Measurements from ENCODE around the gene DNAJB6.

DNAJB6 gene

GRCh38 chr7:157431173-157431950, 94.6 kb downstream of the DNAJB6 start:
- no peak for DNase-seq

DNA sequence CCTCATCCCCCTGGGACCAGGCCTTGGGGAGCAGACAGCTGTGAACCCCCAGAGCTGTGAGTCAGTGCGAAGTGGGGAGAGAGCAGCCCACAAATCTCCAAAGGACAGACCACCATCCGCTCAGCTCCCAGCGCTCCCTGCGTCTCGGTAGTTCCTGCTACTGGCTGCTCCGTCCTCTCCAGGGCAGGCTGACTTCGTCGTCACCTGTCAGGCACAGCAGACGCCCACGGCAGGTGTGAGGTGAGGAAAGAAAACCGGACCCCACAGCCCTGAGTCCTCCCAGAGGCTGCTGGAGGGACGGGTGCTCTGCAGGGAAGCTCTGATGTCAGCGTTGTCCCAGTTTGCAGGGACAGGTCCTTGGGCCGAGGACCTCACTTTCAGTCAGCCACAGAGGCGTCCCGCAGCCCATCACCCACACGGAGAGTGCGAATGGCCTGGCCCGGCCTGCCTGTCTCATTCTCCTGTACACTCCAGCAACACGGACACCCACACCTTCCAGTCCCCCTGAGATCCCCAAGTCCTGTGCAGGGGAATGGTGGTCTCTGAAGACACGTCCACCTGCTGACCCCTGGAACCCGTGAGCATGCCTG, 95.2 kb downstream of the DNAJB6 start:
- no peak for DNase-seq

GRCh38 chr7:157432541-157432956, 95.7 kb downstream of the DNAJB6 start:
- DNase-seq, result no peak

DNA sequence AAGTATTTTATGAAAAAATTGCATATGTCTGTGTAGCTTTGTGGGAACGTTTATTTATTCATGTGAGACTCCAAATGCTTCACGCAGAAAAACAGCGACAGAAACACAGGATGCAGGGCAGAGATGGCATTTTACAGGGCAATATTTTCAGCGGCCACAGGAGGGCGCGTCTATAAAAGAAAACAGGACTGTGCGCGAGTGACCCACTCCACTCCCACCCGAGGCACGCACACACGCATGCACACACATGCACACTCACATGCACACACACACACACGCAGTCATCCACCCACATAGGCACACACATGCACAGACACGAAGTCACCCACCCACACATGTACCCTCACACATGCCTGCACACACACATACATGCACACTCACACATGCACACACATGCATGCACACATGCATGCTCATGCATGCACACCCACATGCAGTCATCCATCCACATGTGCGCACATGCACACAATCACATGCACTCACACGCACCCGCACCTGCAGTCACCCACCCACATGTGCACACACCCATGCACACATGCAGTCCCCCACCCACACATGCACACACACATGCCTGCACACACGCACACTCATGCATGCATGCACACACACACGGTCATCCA, 96.3 kb downstream of the DNAJB6 start:
- peak; percentile 67 for DNase-seq

DNA sequence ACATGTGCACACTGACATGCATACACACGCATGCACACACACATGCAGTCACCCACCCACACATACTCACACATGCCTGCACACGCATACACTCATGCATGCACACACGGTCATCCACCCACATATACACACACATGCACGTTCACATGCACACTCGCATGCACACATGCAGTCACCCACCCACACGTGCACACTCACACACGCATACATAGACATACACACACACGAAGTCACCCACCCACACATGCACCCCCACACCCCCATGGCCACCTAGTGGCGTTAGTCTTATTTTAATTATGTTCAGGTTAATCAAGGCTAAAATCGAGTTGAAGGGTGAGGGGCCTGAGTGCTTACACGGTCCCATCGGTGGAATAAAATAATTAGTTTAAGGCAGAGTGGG, 96.8 kb downstream of the DNAJB6 start:
- DNase-seq, result no peak

- DNase-seq, result no peak
These were observed 97.4 kb downstream of the DNAJB6 start for GRCh38 chr7:157434231-157434630.

DNA sequence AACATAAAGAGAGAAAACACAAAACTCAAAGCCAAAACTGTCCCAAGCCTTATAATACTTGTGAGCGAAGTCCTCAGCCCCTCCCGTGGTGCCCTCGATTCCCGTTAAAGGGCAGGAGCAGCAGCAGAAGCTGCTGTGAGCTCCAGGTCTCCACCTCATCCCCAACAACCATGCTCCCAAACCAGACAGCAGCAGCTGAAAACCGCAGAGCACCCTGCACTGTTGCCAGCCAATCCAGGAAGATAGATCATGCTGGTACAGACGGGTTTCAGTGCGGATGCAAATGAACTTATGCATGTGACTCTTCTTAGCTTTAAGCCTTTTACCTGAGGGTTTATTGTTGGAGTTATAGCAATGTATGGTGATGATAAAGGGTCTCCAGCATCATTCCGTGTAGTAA, 97.9 kb downstream of the DNAJB6 start:
- no peak for DNase-seq

- no peak for DNase-seq
These were observed 99.3 kb downstream of the DNAJB6 start for GRCh38 chr7:157436076-157436475.

DNA sequence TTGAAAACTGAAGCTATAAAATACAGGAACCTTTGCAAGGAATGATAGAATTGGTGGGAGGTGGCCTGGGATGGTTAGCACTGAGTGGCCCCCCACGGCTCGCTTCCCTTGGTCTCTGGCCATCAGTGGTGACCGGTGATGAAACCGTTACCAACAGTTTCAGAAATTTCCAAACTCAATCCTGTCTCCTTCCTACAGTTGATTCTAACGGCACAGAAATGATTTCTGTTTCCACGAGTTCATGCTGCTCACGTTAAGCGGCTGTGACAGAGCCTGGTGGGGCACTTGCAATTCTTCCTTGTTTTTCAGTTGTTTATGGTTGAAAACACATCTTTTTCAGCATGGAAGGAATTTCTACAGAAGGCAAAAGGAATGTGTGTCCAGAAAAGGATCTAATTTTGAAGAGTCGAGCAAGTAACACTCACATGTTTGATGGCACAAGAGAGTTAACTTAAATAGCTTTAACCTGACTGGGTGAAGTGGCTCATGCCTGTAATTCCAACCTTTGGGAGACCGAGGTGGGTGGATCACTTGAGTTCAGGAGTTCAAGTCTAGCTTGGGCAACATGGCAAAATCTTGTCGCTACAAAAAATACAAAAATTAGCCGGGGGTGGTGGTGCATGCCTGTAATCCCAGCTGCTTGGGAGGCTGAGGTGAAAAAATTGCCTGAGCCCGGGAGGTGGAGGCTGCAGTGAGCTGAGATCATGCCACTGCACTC, 100.1 kb downstream of the DNAJB6 start:
- DNase-seq, result no peak

DNA sequence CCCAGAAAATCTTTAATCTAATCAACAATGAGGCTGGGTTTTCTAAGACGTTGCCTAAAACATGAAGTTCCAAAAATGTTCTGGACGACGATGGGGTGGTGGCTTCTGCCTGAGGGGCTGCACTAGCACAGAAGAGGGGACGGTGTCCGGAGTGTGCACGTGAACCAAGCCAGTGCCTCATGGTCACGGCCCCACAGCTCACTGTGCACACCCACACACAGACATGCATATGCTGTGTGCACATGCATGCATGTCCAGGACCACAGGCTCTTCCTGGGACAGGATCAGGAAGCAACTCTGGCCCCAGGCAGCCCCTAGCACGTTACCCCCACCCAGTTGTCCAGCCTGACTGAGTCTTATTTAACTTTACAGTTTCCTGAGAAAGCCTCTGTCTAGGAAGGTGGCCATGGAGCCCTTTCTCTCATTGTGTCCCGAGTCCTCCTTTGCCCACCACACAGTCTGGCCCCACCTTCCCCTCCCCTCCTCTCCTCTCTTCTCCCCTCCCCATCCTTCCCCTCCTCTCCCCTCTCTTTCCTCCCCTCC, 100.8 kb downstream of the DNAJB6 start:
- no peak for DNase-seq

DNA sequence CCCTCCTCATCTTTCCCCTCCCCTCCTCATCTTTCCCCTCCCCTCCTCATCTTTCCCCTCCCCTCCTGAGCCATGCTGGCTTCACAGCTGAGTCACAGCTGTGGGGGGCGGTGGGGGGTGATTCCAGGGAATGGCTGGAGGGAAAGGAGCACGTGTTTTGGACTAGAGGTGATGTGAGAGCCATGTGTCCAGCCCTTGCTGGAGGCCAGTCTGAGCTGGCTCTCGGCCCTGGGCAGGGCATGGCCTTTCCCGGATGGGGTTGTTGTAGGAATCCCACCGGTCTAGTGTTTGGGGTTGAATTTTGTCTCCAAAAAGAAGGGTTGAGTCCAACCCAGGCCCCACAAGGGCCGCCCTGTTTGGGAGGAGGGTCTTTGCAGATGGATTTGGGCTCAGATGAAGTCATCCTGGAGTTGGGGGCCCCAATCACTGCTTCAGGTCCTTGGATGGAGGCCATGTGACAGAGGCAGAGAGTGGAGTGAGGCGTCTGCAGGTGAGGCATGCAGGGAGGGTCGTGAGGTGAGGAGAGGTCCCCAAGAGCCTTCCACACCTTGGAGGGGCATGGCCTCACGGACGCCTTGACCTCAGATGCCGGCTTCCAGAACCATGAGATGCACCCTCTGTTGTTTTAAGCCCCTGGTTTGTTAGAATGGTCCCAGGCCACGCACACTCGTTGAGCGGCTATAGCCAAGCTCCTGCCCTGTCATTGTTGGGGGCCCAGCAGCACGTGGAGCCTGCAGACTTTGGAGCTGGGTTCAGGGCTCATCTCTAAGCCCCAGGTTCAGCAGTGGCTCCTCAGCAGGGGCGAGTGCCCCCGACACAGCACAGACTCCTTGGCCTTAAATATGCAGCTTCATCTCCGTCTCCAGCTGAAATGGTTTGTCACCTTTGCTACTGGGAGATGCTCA, 101.6 kb downstream of the DNAJB6 start:
- DNase-seq, result no peak

- DNase-seq, result no peak
These were observed 102.3 kb downstream of the DNAJB6 start for GRCh38 chr7:157439149-157439548.

DNA sequence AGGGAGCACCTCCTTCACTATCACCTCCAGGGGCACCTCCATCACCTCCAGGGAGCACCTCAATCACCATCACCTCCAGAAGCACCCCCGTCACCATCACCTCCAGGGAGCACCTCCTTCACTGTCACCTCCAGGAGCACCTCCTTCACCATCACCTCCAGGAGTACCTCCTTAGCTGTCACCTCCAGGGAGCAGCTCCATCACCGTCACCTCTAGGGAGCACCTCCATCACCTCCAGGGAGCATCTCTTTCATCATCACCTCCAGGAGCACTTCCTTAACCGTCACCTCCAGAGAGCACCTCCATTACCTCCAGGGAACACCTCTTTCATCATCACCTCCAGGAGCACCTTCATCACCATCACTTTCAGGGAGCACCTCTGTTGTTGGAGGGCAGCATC, 103.0 kb downstream of the DNAJB6 start:
- DNase-seq, result no peak

DNA sequence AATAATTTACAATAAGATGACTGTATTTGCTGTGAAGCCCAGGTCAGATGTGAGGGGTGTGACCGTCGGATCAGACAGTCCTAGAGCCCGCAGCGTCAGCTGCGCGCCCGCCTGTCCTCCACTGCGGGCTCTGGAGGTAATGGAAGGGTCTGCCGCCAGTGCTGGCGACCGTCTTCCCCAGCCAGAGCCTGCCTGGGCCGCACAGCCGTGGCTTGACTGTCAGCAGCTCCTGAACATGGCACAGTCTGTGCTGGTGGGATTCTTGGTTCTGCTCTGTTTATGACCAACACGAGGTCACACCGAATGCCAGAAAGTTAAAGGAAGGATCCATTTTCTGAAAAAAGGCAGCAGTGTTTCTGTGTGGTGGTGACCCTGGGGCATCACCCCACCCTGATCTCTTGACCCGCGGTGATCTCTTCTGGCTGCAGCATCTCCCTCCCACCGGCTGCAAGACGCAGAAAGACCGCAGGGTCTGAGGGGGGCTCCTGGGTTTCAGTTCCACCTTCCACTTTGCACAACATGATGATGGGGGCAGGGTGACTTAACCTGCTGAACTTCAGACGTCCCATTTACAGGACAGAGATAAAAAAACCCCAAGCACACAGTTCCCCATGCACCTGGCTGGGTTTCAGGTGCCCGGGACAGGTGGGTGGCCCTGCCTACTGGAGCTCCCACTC, 103.7 kb downstream of the DNAJB6 start:
- DNase-seq, result no peak

DNA sequence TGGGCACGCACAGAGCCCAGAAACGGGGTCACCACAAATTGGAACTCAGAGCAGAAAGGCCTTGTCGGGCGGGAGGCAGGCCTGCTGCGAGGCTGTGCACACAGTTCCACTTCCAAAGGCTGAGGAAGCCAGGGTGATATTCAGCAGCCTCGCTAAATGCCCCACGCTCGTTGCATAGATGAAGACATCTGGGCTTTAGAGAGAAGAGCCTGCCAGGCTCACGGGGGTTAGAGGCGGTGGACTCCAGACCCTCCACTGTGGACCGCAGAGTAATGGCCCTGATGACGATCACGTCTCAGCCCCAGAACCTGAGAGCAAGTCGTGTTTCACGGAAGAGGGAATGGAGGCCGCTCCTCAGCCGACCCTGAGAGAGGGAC, 104.2 kb downstream of the DNAJB6 start:
- no peak for DNase-seq

DNA sequence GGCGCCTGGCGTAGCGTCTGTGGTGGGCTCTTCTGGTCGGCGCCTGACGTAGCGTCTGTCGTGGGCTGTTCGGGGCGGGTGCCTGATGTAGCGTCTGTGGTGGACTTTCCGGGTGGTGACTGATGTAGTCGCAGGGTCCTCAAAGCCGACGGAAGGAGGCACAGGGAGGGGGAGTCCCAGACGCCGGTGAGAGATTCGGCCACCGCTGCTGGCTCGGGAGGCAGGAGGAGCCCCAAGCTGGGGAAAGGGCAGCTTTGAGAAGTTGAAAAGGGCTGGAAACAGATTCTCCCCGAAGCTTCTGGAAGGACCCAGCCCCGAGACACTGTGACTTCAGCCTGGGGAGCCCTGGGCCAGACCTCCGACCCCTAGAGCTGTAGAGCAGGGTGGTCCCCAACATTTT, 105.7 kb downstream of the DNAJB6 start:
- no peak for DNase-seq

DNA sequence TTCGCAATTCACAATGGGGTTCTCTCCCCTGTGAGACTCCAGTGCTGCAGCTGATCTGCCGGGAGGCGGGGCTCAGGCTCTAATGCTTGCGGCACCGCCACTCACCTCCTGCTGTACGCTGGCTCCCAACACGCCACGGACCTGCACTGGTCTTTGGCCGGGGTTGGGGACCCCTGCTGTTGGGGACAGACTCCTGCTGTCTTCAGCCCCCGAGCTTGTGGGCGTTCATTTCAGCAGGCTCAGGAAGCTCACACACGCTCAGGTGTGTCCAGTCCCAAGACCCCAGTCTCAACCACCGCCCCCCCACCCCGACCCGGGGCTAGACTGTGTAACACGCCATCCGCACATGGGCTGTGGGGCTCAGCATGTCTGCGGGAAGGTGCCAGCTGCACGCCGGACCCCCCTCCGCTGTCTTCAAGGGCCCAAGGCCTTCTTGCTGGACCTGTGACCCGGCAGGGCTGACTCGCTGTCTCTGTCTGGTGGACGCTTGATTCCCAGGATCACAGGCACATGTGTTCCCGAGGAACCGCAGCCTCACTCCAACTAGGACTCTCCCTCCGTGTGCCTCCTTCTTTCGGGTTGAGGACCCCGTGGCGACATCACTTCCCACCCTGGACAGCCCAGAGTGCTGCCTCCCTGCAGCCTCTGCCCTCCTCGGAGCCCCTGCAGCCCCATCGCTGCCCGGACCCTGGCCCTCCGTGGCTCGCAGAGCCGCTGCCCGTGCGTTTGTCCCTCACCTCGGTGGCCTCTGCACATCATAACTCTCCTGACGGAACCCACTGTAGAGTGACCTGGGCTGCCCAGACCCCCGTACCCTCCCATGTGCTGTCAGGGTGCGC, 106.4 kb downstream of the DNAJB6 start:
- DNase-seq, result no peak

- DNase-seq, result no peak
These were observed 107.4 kb downstream of the DNAJB6 start for GRCh38 chr7:157444011-157444842.

GRCh38 chr7:157444843-157445135, 108.0 kb downstream of the DNAJB6 start:
- DNase-seq, result no peak

Measured in activated CD4-positive, alpha-beta T cell treated with anti-CD3 and anti-CD28 coated beads, Interleukin-2, amount 50 U/mL, for 1 hour (primary cell).